Measurements from ENCODE around the gene ZSCAN9.

GRCh38 chr6:28245206-28245941, 20.3 kb downstream of the ZSCAN9 start:
- no peak for TF ChIP-seq HNF4G (IDR thresholded peaks at IDR 0.05; ENCODE audit: borderline replicate concordance, low read depth, low read length)
- no peak for TF ChIP-seq HNF4G (CRISPR knock-in tag; IDR thresholded peaks at IDR 0.05; ENCODE audit: borderline replicate concordance, low read depth)
- TF ChIP-seq IRF2 (CRISPR knock-in tag; IDR thresholded peaks at IDR 0.05), result no peak
- no peak for TF ChIP-seq SMC3 (IDR thresholded peaks at IDR 0.05; ENCODE audit: low read length)
- TF ChIP-seq ZBTB38 (CRISPR knock-in tag; IDR thresholded peaks at IDR 0.05), result no peak
- no peak for TF ChIP-seq PAX8 (CRISPR knock-in tag; IDR thresholded peaks at IDR 0.05; ENCODE audit: borderline replicate concordance)
- no peak for TF ChIP-seq TEF (CRISPR knock-in tag; IDR thresholded peaks at IDR 0.05)
- TF ChIP-seq MZF1 (CRISPR knock-in tag; IDR thresholded peaks at IDR 0.05; ENCODE audit: borderline replicate concordance), result no peak
- no peak for TF ChIP-seq ZZZ3 (CRISPR knock-in tag; IDR thresholded peaks at IDR 0.05; ENCODE audit: borderline replicate concordance)
- no peak for TF ChIP-seq MTA3 (CRISPR knock-in tag; IDR thresholded peaks at IDR 0.05)
- no peak for TF ChIP-seq BHLHE40 (IDR thresholded peaks at IDR 0.05; ENCODE audit: low read length)
- TF ChIP-seq ATF3 (CRISPR knock-in tag; IDR thresholded peaks at IDR 0.05), result no peak
- TF ChIP-seq ZKSCAN1 (IDR thresholded peaks at IDR 0.05; ENCODE audit: low read length), result no peak
- no peak for TF ChIP-seq NFYB (CRISPR knock-in tag; IDR thresholded peaks at IDR 0.05)
